ENCODE results near the gene WDR35.

DNA sequence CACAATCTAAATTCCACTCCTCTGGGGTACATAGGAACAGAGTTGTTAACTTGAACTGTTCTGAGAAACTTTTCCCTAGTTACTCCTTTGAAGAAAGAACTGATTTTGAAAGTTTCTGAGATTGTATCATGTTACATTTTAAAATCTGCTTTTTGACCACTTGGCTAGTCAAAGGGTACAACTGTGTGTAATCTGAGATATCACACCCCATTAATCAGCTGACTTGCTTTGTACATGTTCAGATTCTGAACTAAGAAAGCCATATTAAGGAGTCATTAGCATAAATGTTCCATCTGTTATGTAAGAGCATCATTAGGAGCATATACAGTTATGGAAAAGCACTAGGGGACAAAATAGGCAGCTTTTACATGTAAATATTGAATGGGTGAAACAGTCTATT is 3.8 kb upstream of the WDR35 start:
- TF ChIP-seq EZH2 (IDR thresholded peaks at IDR 0.05; ENCODE audit: borderline replicate concordance, low read depth, low read length, severe bottlenecking), result no peak
- TF ChIP-seq, protein P1, sequence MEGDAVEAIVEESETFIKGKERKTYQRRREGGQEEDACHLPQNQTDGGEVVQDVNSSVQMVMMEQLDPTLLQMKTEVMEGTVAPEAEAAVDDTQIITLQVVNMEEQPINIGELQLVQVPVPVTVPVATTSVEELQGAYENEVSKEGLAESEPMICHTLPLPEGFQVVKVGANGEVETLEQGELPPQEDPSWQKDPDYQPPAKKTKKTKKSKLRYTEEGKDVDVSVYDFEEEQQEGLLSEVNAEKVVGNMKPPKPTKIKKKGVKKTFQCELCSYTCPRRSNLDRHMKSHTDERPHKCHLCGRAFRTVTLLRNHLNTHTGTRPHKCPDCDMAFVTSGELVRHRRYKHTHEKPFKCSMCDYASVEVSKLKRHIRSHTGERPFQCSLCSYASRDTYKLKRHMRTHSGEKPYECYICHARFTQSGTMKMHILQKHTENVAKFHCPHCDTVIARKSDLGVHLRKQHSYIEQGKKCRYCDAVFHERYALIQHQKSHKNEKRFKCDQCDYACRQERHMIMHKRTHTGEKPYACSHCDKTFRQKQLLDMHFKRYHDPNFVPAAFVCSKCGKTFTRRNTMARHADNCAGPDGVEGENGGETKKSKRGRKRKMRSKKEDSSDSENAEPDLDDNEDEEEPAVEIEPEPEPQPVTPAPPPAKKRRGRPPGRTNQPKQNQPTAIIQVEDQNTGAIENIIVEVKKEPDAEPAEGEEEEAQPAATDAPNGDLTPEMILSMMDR (IDR thresholded peaks at IDR 0.05; ENCODE audit: borderline replicate concordance, extremely low read depth, low read length, poor library complexity, severe bottlenecking), result no peak

Measured in DND-41 (cell line).